CMK (cell line): ENCODE measurements around the gene STRN3.
"Not testable (repeated sequence)": the region's sequence is repeated elsewhere in the genome, so short reads cannot be mapped to it uniquely, and the experiment has no call there.

Source experiments
- DNase-seq: peaks from one replicate; pipeline ENCODE4 v3.0.0-alpha.2; 2010; ENCODE audit warnings: low read depth

Gene STRN3

GRCh38 chr14:30969796-30970195 lies 56.4 kb downstream of the STRN3 start:
- not testable (repeated sequence) for DNase-seq

DNA sequence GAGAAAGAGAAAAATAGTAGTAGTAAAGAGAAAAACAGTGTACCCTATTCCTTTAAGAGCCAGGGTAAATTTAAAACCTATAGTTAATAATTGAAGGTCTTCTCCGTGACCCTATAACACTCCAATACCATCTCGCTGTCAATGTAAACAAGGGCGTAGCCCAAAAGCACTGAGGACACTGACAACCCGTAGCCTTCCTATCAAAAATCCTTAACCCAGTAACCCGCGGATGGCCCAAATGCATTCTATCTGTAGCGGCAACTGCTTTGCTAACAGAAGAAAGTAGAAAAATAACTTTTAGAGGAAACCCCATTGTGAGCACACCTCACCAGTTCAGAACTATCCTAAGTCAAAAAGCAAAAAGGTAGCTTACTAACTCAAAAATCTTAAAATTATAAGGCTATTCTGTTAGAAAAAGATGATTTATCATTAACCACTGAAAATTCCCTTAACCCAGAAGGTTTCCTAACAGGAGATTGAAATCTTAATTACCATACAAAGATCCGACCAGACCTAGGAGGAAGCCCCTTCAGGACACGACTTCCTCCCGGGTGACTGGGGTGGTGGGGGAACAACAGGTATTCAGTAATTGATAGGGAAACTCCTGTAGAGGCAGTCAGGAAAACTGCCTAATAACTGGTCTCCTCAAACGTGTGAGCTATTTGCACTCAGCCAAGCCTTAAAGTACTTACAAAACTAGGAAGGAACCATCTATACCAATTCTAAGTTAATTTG lies 58.6 kb downstream of the STRN3 start:
- not testable (repeated sequence) for DNase-seq

DNA sequence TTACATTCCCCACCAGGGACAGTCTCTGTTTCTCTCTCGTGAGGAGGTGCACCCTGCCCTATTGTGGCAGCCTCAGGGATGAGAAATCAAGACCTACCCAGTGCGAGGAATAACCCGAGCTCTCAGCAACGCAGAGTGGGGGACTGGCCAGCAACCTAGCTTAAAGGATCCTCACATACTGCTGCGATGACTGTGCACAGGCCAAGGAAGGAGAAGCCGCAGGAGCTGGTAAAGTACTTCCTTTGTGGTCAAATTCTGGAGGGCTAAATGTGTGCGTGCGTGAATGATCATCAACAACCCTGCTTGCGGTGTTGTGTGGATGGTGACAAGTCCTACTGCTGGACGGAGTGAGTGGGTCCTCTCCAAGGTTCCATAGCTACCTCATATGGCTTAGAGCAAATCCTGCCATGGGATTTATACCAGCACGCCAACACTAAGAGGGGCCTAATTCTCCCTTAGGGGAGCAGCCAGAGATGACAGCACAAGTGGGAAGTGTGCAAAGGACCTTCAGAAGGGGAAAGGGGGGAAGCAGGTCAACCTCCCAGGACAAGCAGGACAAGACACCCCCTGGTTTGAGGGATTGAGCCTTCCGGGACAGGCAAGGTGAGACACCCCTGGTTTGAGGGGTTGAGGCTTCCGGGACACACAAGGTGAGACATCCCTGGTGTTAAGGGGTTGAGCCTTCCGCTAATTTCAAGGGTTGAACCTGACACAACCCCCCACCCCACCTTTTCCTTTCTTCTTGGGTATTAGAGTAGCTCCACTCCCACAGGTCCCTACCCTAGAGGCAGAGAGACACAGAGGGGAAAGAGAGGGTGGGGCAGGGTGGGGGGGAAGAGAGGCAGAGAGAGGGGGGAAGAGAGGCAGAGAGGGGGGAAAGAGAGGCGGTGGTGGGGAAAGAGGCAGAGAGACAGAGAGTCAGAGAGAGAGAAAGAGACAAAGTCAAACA lies 59.5 kb downstream of the STRN3 start:
- DNase-seq, result peak; percentile 21

GRCh38 chr14:30965861-30966260 lies 60.3 kb downstream of the STRN3 start:
- DNase-seq, result not testable (repeated sequence)

DNA sequence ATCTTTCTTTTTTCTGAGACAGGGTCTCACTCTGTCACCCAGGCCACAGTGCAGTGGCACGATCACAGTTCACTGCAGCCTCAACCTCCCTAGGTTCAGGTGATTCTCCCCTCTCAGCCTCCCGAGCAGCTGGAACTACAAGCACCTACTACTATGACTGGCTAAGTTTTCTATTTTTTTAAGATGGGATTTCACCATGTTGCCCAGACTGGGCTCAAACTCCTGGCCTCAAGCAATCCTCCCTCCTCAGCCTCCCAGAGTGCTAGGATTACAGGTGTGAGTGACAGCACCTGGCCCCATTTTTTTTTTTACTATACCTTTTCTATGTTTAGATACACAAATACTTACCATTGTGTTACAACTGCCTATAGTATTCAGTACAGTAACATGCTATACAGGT lies 63.6 kb downstream of the STRN3 start:
- not testable (repeated sequence) for DNase-seq

DNA sequence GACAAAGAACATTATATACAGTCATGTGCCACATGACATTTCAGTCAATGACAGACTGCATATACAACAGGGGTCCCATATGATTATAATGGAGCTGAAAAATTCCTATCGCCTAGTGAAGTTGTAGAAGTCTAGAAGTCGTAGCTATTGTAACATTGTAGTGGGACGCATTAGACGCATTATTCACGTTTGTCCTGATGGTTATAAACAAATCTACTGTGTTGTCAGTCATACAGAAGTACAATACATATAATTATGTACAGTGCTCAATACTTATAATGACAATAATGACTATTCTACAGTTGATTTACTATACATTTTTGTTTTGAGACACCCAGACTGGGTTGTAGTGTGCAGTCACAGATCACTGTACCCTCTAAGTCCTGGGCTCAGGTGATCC lies 64.8 kb downstream of the STRN3 start:
- DNase-seq, result no peak

DNA sequence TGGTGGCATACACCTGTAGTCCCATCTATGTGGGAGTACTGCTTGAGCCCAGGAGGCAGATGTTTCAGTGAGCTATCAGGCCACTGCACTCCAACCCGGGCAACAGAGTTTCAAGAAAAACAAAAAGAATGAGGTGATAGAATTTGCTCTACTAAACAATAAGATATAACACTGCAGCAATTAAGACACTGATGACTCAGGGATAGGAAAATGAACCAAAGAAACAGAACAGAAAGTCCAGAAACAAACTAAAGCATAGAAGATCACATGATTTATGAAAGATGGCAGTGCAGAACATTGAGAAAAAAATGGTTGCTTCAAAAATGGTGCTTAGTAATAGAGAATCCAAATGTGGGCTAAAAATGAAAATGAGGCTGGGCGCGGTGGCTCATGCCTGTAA lies 66.0 kb downstream of the STRN3 start:
- DNase-seq, result no peak

DNA sequence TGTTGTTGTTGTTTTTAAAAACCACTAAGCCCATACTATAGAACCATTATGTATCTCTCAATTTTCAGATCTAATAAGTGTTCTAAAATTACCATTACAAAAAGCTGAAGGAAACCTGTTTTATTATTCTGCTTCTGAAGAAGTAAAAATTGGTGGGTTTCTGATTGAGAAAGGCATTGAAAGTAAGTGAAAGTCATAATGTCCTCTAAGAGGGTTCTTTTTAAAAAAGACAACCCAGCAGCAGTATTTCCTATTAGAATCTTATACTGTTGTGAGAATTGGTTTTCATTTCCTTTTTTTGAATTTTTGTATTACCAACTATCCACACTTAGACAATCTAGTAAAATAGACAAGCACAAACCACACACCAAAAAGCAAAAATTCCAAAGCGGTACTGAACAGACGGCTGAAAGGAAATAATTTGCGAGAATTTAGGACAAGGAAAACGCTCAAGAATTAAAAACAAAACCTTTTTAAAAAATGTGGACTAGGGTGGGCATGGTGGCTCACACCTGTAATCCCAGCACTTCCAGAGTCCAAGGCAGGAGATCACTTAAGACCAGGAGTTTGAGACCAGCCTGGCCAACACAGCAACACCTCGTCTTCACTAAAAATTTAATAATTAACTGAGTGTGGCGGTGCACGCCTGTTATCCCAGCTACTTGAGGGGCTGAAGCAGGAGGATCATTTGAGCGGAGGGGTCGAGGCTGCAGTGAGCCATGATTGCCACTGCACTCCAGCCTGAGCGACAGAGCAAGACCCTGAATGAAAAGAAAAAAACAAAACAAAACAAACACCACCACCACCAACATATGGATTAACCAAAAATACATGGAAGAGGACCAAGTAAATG lies 67.4 kb downstream of the STRN3 start:
- no peak for DNase-seq

- DNase-seq, result no peak
These were observed 68.3 kb downstream of the STRN3 start for GRCh38 chr14:30957813-30958370.

GRCh38 chr14:30949651-30950050 lies 76.5 kb downstream of the STRN3 start:
- DNase-seq, result no peak

DNA sequence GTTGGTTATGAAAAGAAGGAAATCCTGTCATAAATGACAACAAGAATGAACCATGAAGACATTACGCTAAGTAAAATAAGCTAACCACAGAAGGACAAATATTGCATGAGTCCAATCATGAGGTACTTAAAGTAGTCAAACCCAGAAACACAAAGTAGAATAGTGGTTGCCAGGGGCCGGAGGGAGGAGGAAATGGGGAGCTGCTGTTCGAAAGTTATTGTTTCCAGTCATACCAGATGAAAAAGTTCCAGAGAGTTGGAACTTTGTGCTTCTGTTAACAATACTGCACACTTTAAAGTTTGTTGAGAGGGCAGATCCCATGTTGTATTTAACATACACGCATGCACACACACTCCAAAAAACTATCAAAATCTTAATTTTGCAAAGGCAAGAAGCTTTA lies 82.5 kb downstream of the STRN3 start:
- no peak for DNase-seq

- DNase-seq, result no peak
These were observed 85.3 kb downstream of the STRN3 start for GRCh38 chr14:30940886-30941285.

DNA sequence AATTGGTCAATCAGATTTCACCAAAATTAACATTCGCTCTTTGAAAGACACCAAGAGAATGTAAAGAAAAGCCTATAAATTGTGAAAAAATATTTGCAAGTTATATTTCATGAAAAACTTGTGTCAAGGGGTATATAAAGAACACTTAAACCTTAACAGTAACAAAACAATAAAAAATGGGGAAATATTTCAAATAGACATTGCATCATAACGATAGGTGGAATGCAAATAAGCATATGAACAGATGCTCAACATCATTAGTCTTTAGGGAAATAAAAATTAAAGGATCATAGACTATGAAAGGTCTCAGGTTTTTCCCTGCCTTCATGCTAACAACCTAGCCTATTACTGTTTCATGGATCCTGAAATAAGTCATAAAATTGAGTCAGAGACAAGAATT lies 87.6 kb downstream of the STRN3 start:
- no peak for DNase-seq

DNA sequence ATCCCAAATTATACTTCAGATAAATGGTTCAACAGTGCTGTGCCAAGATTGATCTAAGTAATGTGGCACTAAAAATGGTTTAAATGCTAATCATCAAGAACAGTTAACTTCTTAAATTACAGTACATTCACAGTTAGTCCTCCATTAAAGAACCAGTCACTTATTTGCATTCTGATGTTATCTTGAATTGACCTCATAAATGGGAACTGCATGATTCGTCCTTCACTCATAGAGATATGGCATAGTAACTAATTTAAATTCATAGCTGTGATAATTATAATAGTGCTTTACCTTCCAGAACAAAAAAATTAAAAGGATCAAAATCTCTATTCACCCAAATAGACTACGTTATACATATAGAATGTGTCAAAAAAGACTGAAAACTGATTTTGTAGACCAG lies 90.7 kb downstream of the STRN3 start:
- DNase-seq, result no peak

DNA sequence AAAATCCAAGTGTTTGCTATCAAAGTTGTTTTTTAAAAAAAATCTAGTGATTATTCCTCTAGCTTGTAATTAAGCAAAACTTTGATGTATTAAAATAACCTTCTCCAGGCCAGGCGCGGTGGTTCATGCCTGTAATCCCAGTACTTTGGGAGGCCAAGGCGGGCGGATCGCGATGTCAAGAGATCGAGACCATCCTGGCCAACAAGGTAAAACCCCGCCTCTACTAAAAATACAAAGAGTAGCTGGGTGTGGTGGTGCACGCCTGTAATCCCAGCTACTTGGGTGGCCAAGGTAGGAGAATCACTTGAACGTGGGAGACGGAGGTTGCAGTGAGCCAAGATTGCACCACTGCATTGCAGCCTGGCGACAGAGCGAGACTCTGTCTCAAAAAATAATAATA lies 92.2 kb downstream of the STRN3 start:
- not testable (repeated sequence) for DNase-seq

DNA sequence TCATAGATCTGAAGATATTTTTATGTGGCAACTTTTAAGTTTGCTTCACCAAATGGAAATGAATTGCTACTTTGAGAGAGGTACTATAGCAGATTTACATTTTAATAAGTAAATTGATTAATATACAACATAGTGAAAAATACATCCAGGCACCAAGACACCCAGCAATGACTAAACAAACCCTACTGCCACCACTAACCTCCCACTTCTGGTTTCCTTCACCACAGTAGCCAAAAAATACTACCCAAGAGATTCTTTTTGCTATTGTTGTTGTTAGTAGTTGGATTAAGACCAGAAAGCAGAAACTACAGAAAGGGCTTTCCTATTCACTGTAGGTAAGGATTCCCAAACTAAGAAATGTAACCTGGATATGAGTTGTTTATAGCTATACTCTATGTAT lies 97.7 kb downstream of the STRN3 start:
- no peak for DNase-seq

DNA sequence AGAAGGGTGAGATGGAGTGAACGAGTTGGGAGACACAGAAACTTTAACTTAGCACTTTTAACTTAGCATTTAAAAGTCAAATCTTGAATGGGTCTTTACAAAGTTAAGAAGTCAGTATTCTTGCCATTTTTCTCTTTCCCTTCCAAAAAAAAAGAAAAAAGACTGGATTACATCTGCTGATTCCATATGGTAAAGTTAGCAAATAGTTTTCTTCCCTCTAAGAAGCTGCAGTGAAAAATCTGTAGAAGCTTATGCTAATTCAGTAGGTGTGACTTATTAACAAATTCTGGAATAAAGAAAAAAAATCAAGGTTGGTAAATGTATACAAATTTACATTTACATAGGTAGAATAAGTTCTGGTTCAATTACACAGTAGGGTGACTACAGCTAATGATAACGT lies 100.9 kb downstream of the STRN3 start:
- DNase-seq, result no peak

GRCh38 chr14:30921788-30922187 lies 104.4 kb downstream of the STRN3 start:
- no peak for DNase-seq

DNA sequence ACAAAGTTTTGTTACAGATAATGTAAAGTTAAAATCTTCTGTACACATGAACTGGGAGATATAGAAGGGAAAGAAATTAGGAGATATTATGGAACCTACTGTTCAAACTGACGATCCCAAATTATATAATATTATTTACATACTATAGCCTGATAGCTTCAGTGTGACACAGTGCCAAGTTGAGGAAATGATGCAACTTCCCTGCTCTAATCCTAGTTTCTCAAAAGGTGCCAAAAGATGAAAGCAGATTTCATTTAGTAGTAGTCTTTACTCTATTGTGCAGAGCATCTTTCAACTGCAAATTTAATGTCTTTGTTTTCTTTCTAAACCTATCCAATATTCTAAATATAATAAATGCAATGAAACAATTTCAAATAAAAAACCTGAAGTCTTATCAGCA lies 104.9 kb downstream of the STRN3 start:
- DNase-seq, result no peak

- DNase-seq, result no peak
These were observed 110.6 kb downstream of the STRN3 start for GRCh38 chr14:30915596-30915995.

GRCh38 chr14:30914812-30915211 lies 111.4 kb downstream of the STRN3 start:
- no peak for DNase-seq

DNA sequence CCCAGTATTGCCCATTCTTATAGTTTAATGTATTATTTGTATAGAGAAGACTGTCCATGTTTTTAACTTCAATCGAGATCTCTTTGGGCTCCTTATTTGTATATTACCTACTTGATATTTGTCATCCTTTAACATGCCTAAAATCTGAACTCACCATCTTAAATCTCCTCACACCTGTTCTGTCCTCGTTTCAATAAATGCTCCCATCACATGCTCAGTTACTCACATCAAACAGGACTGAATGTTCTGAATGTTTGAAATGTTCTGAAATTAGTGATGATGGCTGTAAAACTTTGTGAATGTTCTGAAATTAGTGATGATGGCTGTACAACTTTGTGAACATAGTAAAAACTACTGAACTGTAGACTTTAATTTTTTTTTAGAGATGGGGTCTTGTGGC lies 117.4 kb downstream of the STRN3 start:
- no peak for DNase-seq
